GM21786 (cell line): ENCODE data around the gene AFAP1L1.

Experiments used
- ATAC-seq: cut with Tn5 transposase; IDR thresholded peaks from one replicate; pipeline ENCODE4 v1.9.1; 2021; ENCODE audit not compliant: unreplicated experiment

AFAP1L1 gene

GRCh38 chr5:149271716-149272563 lies at the start of gene AFAP1L1:
Gene AFAP1L1, plus strand, starts transcription at chr5:149271859. Its CDS starts 110 bp downstream, at chr5:149271969.
- ATAC-seq, result no peak

GRCh38 chr5:149223081-149223848 lies 48.4 kb upstream of the AFAP1L1 start:
- ATAC-seq, result no peak

- ATAC-seq, result no peak
Observed at GRCh38 chr5:149224282-149224681, 47.4 kb upstream of the AFAP1L1 start.

- ATAC-seq, result no peak
Observed at GRCh38 chr5:149227168-149227826, 44.4 kb upstream of the AFAP1L1 start.

- no peak for ATAC-seq
Observed at GRCh38 chr5:149228618-149229297, 42.9 kb upstream of the AFAP1L1 start.

GRCh38 chr5:149229298-149229937 lies 42.2 kb upstream of the AFAP1L1 start:
- ATAC-seq, result no peak

GRCh38 chr5:149235841-149236240 lies 35.8 kb upstream of the AFAP1L1 start:
- ATAC-seq, result no peak

- no peak for ATAC-seq
Observed at GRCh38 chr5:149237662-149238061, 34.0 kb upstream of the AFAP1L1 start.

- no peak for ATAC-seq
Observed at GRCh38 chr5:149238540-149238939, 33.1 kb upstream of the AFAP1L1 start.

GRCh38 chr5:149239917-149240316 lies 31.7 kb upstream of the AFAP1L1 start:
- ATAC-seq, result no peak

- no peak for ATAC-seq
Observed at GRCh38 chr5:149240354-149240998, 31.2 kb upstream of the AFAP1L1 start.

- no peak for ATAC-seq
Observed at GRCh38 chr5:149242339-149242738, 29.3 kb upstream of the AFAP1L1 start.

- no peak for ATAC-seq
Observed at GRCh38 chr5:149246906-149247305, 24.8 kb upstream of the AFAP1L1 start.

GRCh38 chr5:149247726-149248125 lies 23.9 kb upstream of the AFAP1L1 start:
- no peak for ATAC-seq

GRCh38 chr5:149251546-149251945 lies 20.1 kb upstream of the AFAP1L1 start:
- no peak for ATAC-seq

GRCh38 chr5:149254506-149254905 lies 17.2 kb upstream of the AFAP1L1 start:
- no peak for ATAC-seq

GRCh38 chr5:149256451-149256850 lies 15.2 kb upstream of the AFAP1L1 start:
- ATAC-seq, result no peak

- no peak for ATAC-seq
Observed at GRCh38 chr5:149257131-149257530, 14.5 kb upstream of the AFAP1L1 start.

GRCh38 chr5:149257889-149258705 lies 13.6 kb upstream of the AFAP1L1 start:
- ATAC-seq, result no peak
